OCI-LY7 (cell line): ENCODE measurements around the gene TLR6. TPM values are rescaled to one million over a fixed set of nuclear protein-coding genes. Genes with fewer than 3 reads are reported as not detected.
"Not testable (repeated sequence)": the region's sequence is repeated elsewhere in the genome, so short reads cannot be mapped to it uniquely, and the experiment has no call there.

Source experiments
- BruUV-seq: library from RNA; stranded (reverse); fragments of 400-500 nt; replicated peaks from 2 replicates; lab custom pipeline; 2021; lab: Mats Ljungman, UMichigan
- CTCF ChIA-PET: fragments of 300-600 bp; sonication (Branson Sonifier 250); formaldehyde crosslinking; loops from one replicate; lab custom pipeline; 2022; ENCODE audit warnings: antibody characterized with exemption; ENCODE audit not compliant: unreplicated experiment; lab: Charles Lee
- POLR2A ChIA-PET: fragments of 300-600 bp; sonication (Branson Sonifier 250); formaldehyde crosslinking; loops from one replicate; lab custom pipeline; 2022; ENCODE audit warnings: antibody characterized with exemption; lab: Charles Lee
- DNase-seq: peaks from one replicate; pipeline ENCODE4 v3.0.0-alpha.2; 2015; ENCODE audit warnings: low spot score
- H2AFZ ChIP-seq: fragments of 200-600 bp; sonication (generic), shearing (Covaris generic); 2 replicates; pipeline ENCODE4 v1.6.1; 2014; ENCODE audit warnings: mild to moderate bottlenecking, antibody characterized with exemption, low read length, moderate library complexity
- H3K27ac ChIP-seq: fragments of 200-600 bp; sonication (generic); 2 replicates; pipeline ENCODE4 v1.5.1; 2014; ENCODE audit warnings: mixed run types, low read depth, mild to moderate bottlenecking, moderate library complexity, low read length, inconsistent platforms; ENCODE audit not compliant: poor library complexity, severe bottlenecking
- H3K36me3 ChIP-seq: fragments of 200-600 bp; sonication (generic); 2 replicates; pipeline ENCODE4 v1.6.1; 2014; ENCODE audit warnings: mild to moderate bottlenecking, antibody characterized with exemption, low read length, moderate library complexity, mixed read lengths; ENCODE audit not compliant: insufficient read depth
- H3K4me1 ChIP-seq: fragments of 200-600 bp; sonication (generic); 2 replicates; pipeline ENCODE4 v1.5.1; 2014; ENCODE audit warnings: mild to moderate bottlenecking, low read length; ENCODE audit not compliant: insufficient read depth, poor library complexity, severe bottlenecking
- H3K4me2 ChIP-seq: fragments of 200-600 bp; sonication (generic); 2 replicates; pipeline ENCODE4 v1.6.1; 2014; ENCODE audit warnings: mild to moderate bottlenecking, low read length
- H3K4me3 ChIP-seq: fragments of 200-600 bp; sonication (generic); 2 replicates; pipeline ENCODE4 v1.5.1; 2014; ENCODE audit warnings: mild to moderate bottlenecking, low read depth, low read length; ENCODE audit not compliant: poor library complexity, severe bottlenecking
- H3K79me2 ChIP-seq: fragments of 200-600 bp; sonication (generic); 2 replicates; pipeline ENCODE4 v1.6.1; 2016; ENCODE audit warnings: low read depth, mild to moderate bottlenecking, low read length, moderate library complexity, mixed read lengths; ENCODE audit not compliant: insufficient read depth
- H3K9me2 ChIP-seq: fragments of 200-600 bp; sonication (generic); 2 replicates; pipeline ENCODE4 v1.6.1; 2016; ENCODE audit warnings: mild to moderate bottlenecking, low read length, mixed read lengths; ENCODE audit not compliant: insufficient read depth
- H3K9me3 ChIP-seq: fragments of 200-600 bp; sonication (generic); 2 replicates; pipeline ENCODE4 v1.6.1; 2014; ENCODE audit warnings: mild to moderate bottlenecking, mixed run types, low read length, mixed read lengths
- H4K20me1 ChIP-seq: fragments of 200-600 bp; sonication (generic); 2 replicates; pipeline ENCODE4 v1.6.1; 2014; ENCODE audit warnings: mild to moderate bottlenecking, antibody characterized with exemption, low read length, moderate library complexity, mixed read lengths; ENCODE audit not compliant: insufficient read depth
- CTCF ChIP-seq: fragments of 200-600 bp; sonication (generic); conservative IDR thresholded peaks from 2 replicates; pipeline ENCODE4 v1.5.1; 2014; ENCODE audit warnings: mild to moderate bottlenecking, antibody characterized with exemption, low read length, moderate library complexity, mixed read lengths
- EZH2phosphoT487 ChIP-seq: fragments of 200-600 bp; sonication (generic); IDR thresholded peaks from 2 replicates; pipeline ENCODE4 v1.6.1; 2018; ENCODE audit warnings: low read depth, borderline replicate concordance, mild to moderate bottlenecking, mixed run types, antibody characterized with exemption, low read length, moderate library complexity, mixed read lengths
- intact Hi-C: fragments of 100-400 bp; cut with micrococcal nuclease; formaldehyde crosslinking; loops from one replicate; pipeline ENCODE4 v1.10.0; 2022; ENCODE audit not compliant: unreplicated experiment
- total RNA-seq, 2 experiments: library from RNA; depleted of rRNA in 1 of 2; stranded (reverse); fragments of >200 nt in 1 of 2; shearing (Covaris generic) in 1 of 2; gene quantifications; 2 replicates each; pipeline ENCODE4 v1.2.3, GENCODE V29; 2014 to 2022

TLR6 gene
- total RNA-seq, 2 experiments from 2014 or later = 1.5 to 9.2 TPM

GRCh38 chr4:38814386-38814785, 42.2 kb downstream of the TLR6 start:
- Histone ChIP-seq H2AFZ (no peak overlapping the region), H3K4me1 (peaks cover 19% of the 10 kb centered on the region), H3K9me3 (peaks cover 16% of the 10 kb centered on the region), H3K4me3 (no peak overlapping the region), H3K27ac (no peak overlapping the region), H3K79me2 (no peaks in the 10 kb centered on the region), H3K36me3 (peaks cover 15% of the 10 kb centered on the region), H4K20me1 (no peaks in the 10 kb centered on the region), H3K4me2 (no peak overlapping the region), H3K9me2 (no peaks in the 10 kb centered on the region)
- intact Hi-C loops = no loop called here
- POLR2A ChIA-PET = interaction anchor here (1.3 kb wide), 1 partner anchor 14 kb away, joined by 3 read pairs; no protein-coding TSS in a partner anchor
- no peak for DNase-seq
- no peak for TF ChIP-seq CTCF
- no peak for TF ChIP-seq EZH2phosphoT487
- CTCF ChIA-PET = no interaction called here
- BruUV-seq = no TSS peak

GRCh38 chr4:38811297-38811696, 45.3 kb downstream of the TLR6 start:
- H3K9me3 ChIP-seq = peaks cover 16% of the 10 kb centered on the region
- no peak for TF ChIP-seq EZH2phosphoT487
- no peak for TF ChIP-seq CTCF
- no peaks in the 10 kb centered on the region for H3K9me2 ChIP-seq
- ChIA-PET CTCF (no interaction called here), POLR2A (no interaction called here)
- no peak overlapping the region for H3K4me2 ChIP-seq
- H3K79me2 ChIP-seq = no peaks in the 10 kb centered on the region
- H3K4me1 ChIP-seq = peaks cover 9% of the 10 kb centered on the region
- no peaks in the 10 kb centered on the region for H4K20me1 ChIP-seq
- no peak overlapping the region for H3K4me3 ChIP-seq
- no TSS peak for BruUV-seq
- DNase-seq = no peak
- intact Hi-C loops = no loop called here
- no peak overlapping the region for H2AFZ ChIP-seq
- peaks cover 15% of the 10 kb centered on the region for H3K36me3 ChIP-seq
- H3K27ac ChIP-seq = no peak overlapping the region

GRCh38 chr4:38807462-38807861, 49.2 kb downstream of the TLR6 start:
- H3K4me3 ChIP-seq, intact Hi-C loops, H3K9me2 ChIP-seq, CTCF ChIA-PET, BruUV-seq, H3K27ac ChIP-seq, DNase-seq, H3K79me2 ChIP-seq, POLR2A ChIA-PET, H2AFZ ChIP-seq, H3K4me2 ChIP-seq, H4K20me1 ChIP-seq: not testable (repeated sequence)
- Histone ChIP-seq H3K36me3 (peaks cover 18% of the 10 kb centered on the region), H3K9me3 (peaks cover 21% of the 10 kb centered on the region), H3K4me1 (peaks cover 26% of the 10 kb centered on the region)

- Histone ChIP-seq H3K4me2 (peak overlapping the region; percentile 89), H3K36me3 (peaks cover 30% of the 10 kb centered on the region), H2AFZ (peak overlapping the region; percentile 82; the same call in 1 of the 2 replicates), H3K4me3 (peak overlapping the region; percentile 62), H3K4me1 (peaks cover 26% of the 10 kb centered on the region), H3K9me3 (peaks cover 26% of the 10 kb centered on the region), H3K27ac (peak overlapping the region; percentile 96)
- intact Hi-C loops, H4K20me1 ChIP-seq, H3K9me2 ChIP-seq, DNase-seq, BruUV-seq, H3K79me2 ChIP-seq: not testable (repeated sequence)
- ChIA-PET POLR2A (interaction anchor here (1.8 to 5.1 kb wide), 3 partner anchors 21 to 46 kb away, joined by 7 to 54 read pairs (median 43); partner anchors contain the start of gene TLR10), CTCF (interaction anchor here (0.7 to 1.5 kb wide), 2 partner anchors 24 to 46 kb away, joined by 3 to 6 read pairs; partner anchors contain the start of gene TLR10)
These were observed 50.4 kb downstream of the TLR6 start for GRCh38 chr4:38806251-38806650.
